M059J (cell line): ENCODE measurements around the gene ACTG2. TPM values are rescaled to one million over a fixed set of nuclear protein-coding genes. Genes with fewer than 3 reads are reported as not detected.

Experiments used
- DNase-seq: peaks from one replicate; pipeline ENCODE4 v3.0.0-alpha.2; 2012; ENCODE audit warnings: low read depth
- total RNA-seq: library from RNA; depleted of rRNA; stranded (reverse); fragments of >200 nt; shearing (Covaris generic); gene quantifications from 2 replicates; pipeline ENCODE4 v1.2.3, GENCODE V29; 2014; rRNA removed

ACTG2 gene
- total RNA-seq, 1 experiment from 2014 or later, result 0.89 TPM

GRCh38 chr2:73968357-73968937, 75.6 kb downstream of the ACTG2 start:
- no peak for DNase-seq

- DNase-seq, result no peak
Measured at GRCh38 chr2:73969356-73969755, 76.5 kb downstream of the ACTG2 start.

Other genes starting within 250 kb of the ACTG2 start
- gene TPRKB, start 155.7 kb upstream of the ACTG2 start, total RNA-seq, result 75.0 and 149 TPM in 2 replicates
- 38.5 and 41.4 TPM in 2 replicates for gene DUSP11, start 112.9 kb upstream of the ACTG2 start, total RNA-seq
- not detected in 2 replicates for gene C2orf78, start 108.8 kb upstream of the ACTG2 start, total RNA-seq
- 43.3 and 64.5 TPM in 2 replicates for gene STAMBP, start 64.0 kb upstream of the ACTG2 start, total RNA-seq
- 105 and 108 TPM in 2 replicates for gene DGUOK, start 33.9 kb downstream of the ACTG2 start, total RNA-seq
- gene TET3, start 91.9 kb downstream of the ACTG2 start, total RNA-seq, result 2.3 and 4.4 TPM in 2 replicates